Cardiac fibroblast (primary cell): ENCODE results near the gene ITGB6.
"Not testable (repeated sequence)": the region's sequence is repeated elsewhere in the genome, so short reads cannot be mapped to it uniquely, and the experiment has no call there.

Source experiments
- DNase-seq, 2 donors: peaks; one replicate each; pipeline versions ENCODE4 v3.0.0 to v3.0.0-alpha.2; 2010; ENCODE audit warnings: low read depth in 2 of 2
- H3K4me3 ChIP-seq, 2 donors: replicated peaks in 1 of 2; 1 replicate in 1 of 2; 2 replicates in 1 of 2; pipeline ENCODE4 v1.5.1; 2011; ENCODE audit warnings: low read depth in 2 of 2, low read length in 2 of 2, mild to moderate bottlenecking in 2 of 2, moderate library complexity in 1 of 2
- CTCF ChIP-seq: IDR thresholded peaks from one replicate; pipeline ENCODE4 v1.5.1; 2011; ENCODE audit warnings: low read depth, mild to moderate bottlenecking, low read length, inconsistent platforms

The ITGB6 gene

GRCh38 chr2:160157861-160158829, 41.9 kb downstream of the ITGB6 start:
- no peak overlapping the region for H3K4me3 ChIP-seq
- TF ChIP-seq CTCF: no peak
- DNase-seq: peak; percentile 63 to 88

- no peak for TF ChIP-seq CTCF
- DNase-seq: peak; percentile 79 to 96
- no peak overlapping the region for H3K4me3 ChIP-seq
These were observed 43.4 kb downstream of the ITGB6 start for GRCh38 chr2:160156665-160157064.

DNA sequence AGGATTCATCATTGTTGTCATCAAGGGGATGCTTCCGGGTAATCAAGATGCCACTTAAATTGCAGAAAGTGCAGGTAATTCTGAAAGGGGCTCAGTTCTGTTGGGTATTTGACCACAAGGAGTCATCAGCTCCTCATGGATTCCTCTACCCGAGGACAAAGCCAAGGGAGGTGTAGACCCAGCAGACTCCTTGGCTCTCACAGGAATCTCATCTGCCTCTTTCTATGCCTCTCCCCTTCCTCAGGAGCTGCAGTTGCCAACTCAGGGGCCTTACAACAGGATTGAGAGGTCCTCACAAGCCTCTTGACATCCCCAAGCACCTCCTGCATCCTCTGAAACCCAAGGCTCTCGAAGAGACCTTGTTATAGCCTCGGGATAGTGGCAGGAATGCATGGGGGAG, 44.0 kb downstream of the ITGB6 start:
- H3K4me3 ChIP-seq: no peak overlapping the region
- peak in 1 of 2 donors; percentile 61 for DNase-seq
- TF ChIP-seq CTCF: peak; percentile 10

DNA sequence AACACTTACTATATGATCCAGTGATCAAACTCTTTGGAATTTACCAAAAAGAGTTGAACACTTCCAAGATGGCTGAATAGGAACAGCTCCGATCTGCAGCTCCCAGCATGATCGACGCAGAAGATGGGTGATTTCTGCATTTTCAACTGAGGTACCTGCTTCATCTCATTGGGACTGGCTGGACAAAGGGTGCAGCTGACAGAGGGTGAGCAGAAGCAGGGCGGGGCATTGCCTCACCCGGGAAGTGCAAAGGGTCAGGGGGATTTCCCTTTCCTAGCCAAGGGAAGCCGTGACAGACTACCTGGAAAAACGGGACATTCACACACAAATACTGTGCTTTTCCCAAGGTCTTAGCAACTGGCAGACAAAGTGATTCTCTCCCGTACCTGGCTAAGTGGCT, 51.7 kb downstream of the ITGB6 start:
- not testable (repeated sequence) for DNase-seq, H3K4me3 ChIP-seq

- H3K4me3 ChIP-seq: no peak overlapping the region
- no peak for DNase-seq
- TF ChIP-seq CTCF: no peak
These were observed 54.6 kb downstream of the ITGB6 start for GRCh38 chr2:160145471-160145870.

GRCh38 chr2:160144280-160144990, 55.6 kb downstream of the ITGB6 start:
- no peak for DNase-seq
- TF ChIP-seq CTCF: no peak
- no peak overlapping the region for H3K4me3 ChIP-seq

DNA sequence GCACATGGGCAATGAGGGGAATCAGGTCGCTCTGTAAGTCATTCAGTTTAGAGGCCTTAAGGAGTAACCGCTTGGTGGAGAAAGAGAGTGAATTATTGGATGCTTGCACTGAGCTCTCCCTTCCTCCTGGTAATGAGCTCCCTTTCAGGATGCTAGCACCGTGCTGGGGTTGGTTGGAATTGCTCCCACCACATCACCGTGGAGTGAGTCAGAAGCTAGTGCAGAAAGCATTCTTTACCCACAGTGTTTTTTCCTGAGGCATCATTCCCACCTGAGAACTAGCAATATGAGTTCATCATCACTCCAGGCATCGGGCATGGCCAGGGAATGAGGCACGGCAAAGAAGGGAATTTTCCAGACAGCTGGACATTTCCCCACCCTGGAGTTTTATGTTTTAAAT, 57.6 kb downstream of the ITGB6 start:
- DNase-seq: peak in 1 of 2 donors; percentile 32
- no peak overlapping the region for H3K4me3 ChIP-seq
- no peak for TF ChIP-seq CTCF
